Nephron progenitor cell (in vitro differentiated cells): Measurements from ENCODE around the gene C21orf91.

Source experiments
- DNase-seq: peaks from one replicate; pipeline ENCODE4 v3.0.0; 2021
- H3K27ac Mint-ChIP-seq: 2 replicates; pipeline ENCODE4 v1.8.0; 2021; ENCODE audit warnings: mild to moderate bottlenecking, moderate library complexity, mixed read lengths
- H3K27me3 Mint-ChIP-seq: 2 replicates; pipeline ENCODE4 v1.8.0; 2021; ENCODE audit warnings: mild to moderate bottlenecking, low read depth, mixed read lengths; ENCODE audit not compliant: poor library complexity
- H3K36me3 Mint-ChIP-seq: 2 replicates; pipeline ENCODE4 v1.8.0; 2021; ENCODE audit warnings: low read depth, mixed read lengths
- H3K4me1 Mint-ChIP-seq: 2 replicates; pipeline ENCODE4 v1.8.0; 2021; ENCODE audit warnings: mixed read lengths
- H3K4me3 Mint-ChIP-seq: 2 replicates; pipeline ENCODE4 v1.8.0; 2021; ENCODE audit warnings: mild to moderate bottlenecking, moderate library complexity, mixed read lengths
- H3K9me3 Mint-ChIP-seq: 2 replicates; pipeline ENCODE4 v1.8.0; 2021; ENCODE audit warnings: mild to moderate bottlenecking, moderate library complexity, mixed read lengths
- CTCF ChIP-seq: fragments of 200-600 bp; sonication (generic); IDR thresholded peaks from 2 replicates; pipeline ENCODE4 v1.5.0; 2021; ENCODE audit warnings: antibody characterized with exemption

Gene C21orf91

GRCh38 chr21:17784604-17785402 lies 34.4 kb downstream of the C21orf91 start:
- DNase-seq, result no peak
- H3K4me1 Mint-ChIP-seq, result no peaks in the 10 kb centered on the region

GRCh38 chr21:17784180-17784598 lies 35.0 kb downstream of the C21orf91 start:
- Mint-ChIP-seq H3K9me3 (no peaks in the 10 kb centered on the region), H3K27me3 (peaks cover 2% of the 10 kb centered on the region)
- DNase-seq, result no peak

More at GRCh38 chr21:17784604-17785402, 34.4 kb downstream of the C21orf91 start:
- Mint-ChIP-seq H3K27me3 (peaks cover 2% of the 10 kb centered on the region), H3K27ac (peak overlapping the region; percentile 41), H3K36me3 (peaks cover 69% of the 10 kb centered on the region), H3K9me3 (no peaks in the 10 kb centered on the region), H3K4me3 (no peak overlapping the region)
- TF ChIP-seq CTCF, result no peak

GRCh38 chr21:17783481-17784179 lies 35.5 kb downstream of the C21orf91 start:
- DNase-seq, result no peak
- no peaks in the 10 kb centered on the region for H3K4me1 Mint-ChIP-seq
- H3K4me3 Mint-ChIP-seq, result no peak overlapping the region
- no peaks in the 10 kb centered on the region for H3K9me3 Mint-ChIP-seq
- peaks cover 63% of the 10 kb centered on the region for H3K36me3 Mint-ChIP-seq
- no peak overlapping the region for H3K27ac Mint-ChIP-seq
- H3K27me3 Mint-ChIP-seq, result peaks cover 2% of the 10 kb centered on the region
- TF ChIP-seq CTCF, result no peak

More at GRCh38 chr21:17784180-17784598, 35.0 kb downstream of the C21orf91 start:
- H3K4me3 Mint-ChIP-seq, result no peak overlapping the region
- no peak overlapping the region for H3K27ac Mint-ChIP-seq
- H3K36me3 Mint-ChIP-seq, result peaks cover 66% of the 10 kb centered on the region
- no peak for TF ChIP-seq CTCF
- H3K4me1 Mint-ChIP-seq, result no peaks in the 10 kb centered on the region

GRCh38 chr21:17783003-17783402 lies 36.2 kb downstream of the C21orf91 start:
- TF ChIP-seq CTCF, result no peak
- Mint-ChIP-seq H3K36me3 (peaks cover 57% of the 10 kb centered on the region), H3K27me3 (peaks cover 2% of the 10 kb centered on the region), H3K9me3 (no peaks in the 10 kb centered on the region), H3K27ac (no peak overlapping the region), H3K4me1 (no peaks in the 10 kb centered on the region), H3K4me3 (no peak overlapping the region)
- no peak for DNase-seq

- DNase-seq, result no peak
- Mint-ChIP-seq H3K27me3 (peaks cover 2% of the 10 kb centered on the region), H3K4me1 (no peaks in the 10 kb centered on the region), H3K36me3 (peaks cover 48% of the 10 kb centered on the region), H3K9me3 (no peaks in the 10 kb centered on the region), H3K27ac (peak overlapping the region; percentile 54), H3K4me3 (no peak overlapping the region)
- TF ChIP-seq CTCF, result no peak
These were observed 37.1 kb downstream of the C21orf91 start for GRCh38 chr21:17782051-17782450.
